Measurements from ENCODE around the gene SYNGAP1.

Gene SYNGAP1

GRCh38 chr6:33439956-33440648 is 20.2 kb downstream of the SYNGAP1 start:
- DNase-seq (ENCODE audit: low spot score) = no peak

GRCh38 chr6:33440649-33441309 is 20.9 kb downstream of the SYNGAP1 start:
- no peak for DNase-seq (ENCODE audit: low spot score)

GRCh38 chr6:33441457-33441856 is 21.6 kb downstream of the SYNGAP1 start:
- DNase-seq (ENCODE audit: low spot score) = no peak

GRCh38 chr6:33442283-33442682 is 22.4 kb downstream of the SYNGAP1 start:
- no peak for DNase-seq (ENCODE audit: low spot score)

GRCh38 chr6:33443025-33443424 is 23.2 kb downstream of the SYNGAP1 start:
- no peak for DNase-seq (ENCODE audit: low spot score)

- DNase-seq (ENCODE audit: low spot score) = no peak
Measured at GRCh38 chr6:33443619-33444504, 24.0 kb downstream of the SYNGAP1 start.

- DNase-seq (ENCODE audit: low spot score) = no peak
Measured at GRCh38 chr6:33445119-33445603, 25.3 kb downstream of the SYNGAP1 start.

- no peak for DNase-seq (ENCODE audit: low spot score)
Measured at GRCh38 chr6:33446356-33446755, 26.5 kb downstream of the SYNGAP1 start.

GRCh38 chr6:33450434-33450833 is 30.6 kb downstream of the SYNGAP1 start:
- DNase-seq (ENCODE audit: low spot score) = no peak

GRCh38 chr6:33451606-33452005 is 31.7 kb downstream of the SYNGAP1 start:
- DNase-seq (ENCODE audit: low spot score) = no peak

- no peak for DNase-seq (ENCODE audit: low spot score)
Measured at GRCh38 chr6:33452496-33452895, 32.6 kb downstream of the SYNGAP1 start.

GRCh38 chr6:33453393-33454008 is 33.6 kb downstream of the SYNGAP1 start:
- DNase-seq (ENCODE audit: low spot score) = peak; percentile 35

- DNase-seq (ENCODE audit: low spot score) = peak; percentile 100
Measured at GRCh38 chr6:33454009-33454946, 34.4 kb downstream of the SYNGAP1 start, which contains the start of gene ZBTB9. Gene ZBTB9 (plus strand): TSS chr6:33454576. CDS start chr6:33455101, 525 bp downstream.

- DNase-seq (ENCODE audit: low spot score) = no peak
Measured at GRCh38 chr6:33455051-33455450, 35.2 kb downstream of the SYNGAP1 start.

GRCh38 chr6:33456156-33456555 is 36.3 kb downstream of the SYNGAP1 start:
- no peak for DNase-seq (ENCODE audit: low spot score)

- DNase-seq (ENCODE audit: low spot score) = no peak
Measured at GRCh38 chr6:33458676-33459075, 38.8 kb downstream of the SYNGAP1 start.

GRCh38 chr6:33459226-33459625 is 39.4 kb downstream of the SYNGAP1 start:
- DNase-seq (ENCODE audit: low spot score) = no peak

GRCh38 chr6:33466075-33466735 is 46.3 kb downstream of the SYNGAP1 start:
- no peak for DNase-seq (ENCODE audit: low spot score)

GRCh38 chr6:33467091-33467490 is 47.2 kb downstream of the SYNGAP1 start:
- DNase-seq (ENCODE audit: low spot score) = no peak

GRCh38 chr6:33469661-33470060 is 49.8 kb downstream of the SYNGAP1 start:
- no peak for DNase-seq (ENCODE audit: low spot score)

Data from GM03348 (cell line).